ENCODE measurements around the gene GALE.

Gene GALE

DNA sequence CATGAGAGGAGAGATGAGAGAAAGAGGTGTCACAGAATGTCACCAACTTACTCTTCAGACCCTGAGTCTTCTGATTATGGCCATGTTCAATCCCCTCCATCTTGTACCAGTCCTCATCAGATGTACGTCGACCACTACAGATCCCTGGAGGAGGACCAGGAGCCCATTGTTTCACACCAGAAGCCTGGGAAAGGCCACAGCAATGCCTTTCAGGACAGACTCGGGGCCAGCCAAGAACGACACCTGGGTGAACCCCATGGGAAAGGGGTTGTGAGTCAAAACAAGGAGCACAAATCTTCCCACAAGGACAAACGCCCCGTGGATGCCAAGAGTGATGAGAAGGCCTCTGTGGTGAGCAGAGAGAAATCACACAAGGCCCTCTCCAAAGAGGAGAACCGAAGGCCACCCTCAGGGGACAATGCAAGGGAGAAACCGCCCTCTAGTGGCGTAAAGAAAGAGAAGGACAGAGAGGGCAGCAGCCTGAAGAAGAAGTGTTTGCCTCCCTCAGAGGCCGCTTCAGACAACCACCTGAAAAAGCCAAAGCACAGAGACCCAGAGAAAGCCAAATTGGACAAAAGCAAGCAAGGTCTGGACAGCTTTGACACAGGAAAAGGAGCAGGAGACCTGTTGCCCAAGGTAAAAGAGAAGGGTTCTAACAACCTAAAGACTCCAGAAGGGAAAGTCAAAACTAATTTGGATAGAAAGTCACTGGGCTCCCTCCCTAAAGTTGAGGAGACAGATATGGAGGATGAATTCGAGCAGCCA is 49.3 kb downstream of the GALE start:
- DNase-seq (ENCODE audit: low spot score) = peak; percentile 15

DNA sequence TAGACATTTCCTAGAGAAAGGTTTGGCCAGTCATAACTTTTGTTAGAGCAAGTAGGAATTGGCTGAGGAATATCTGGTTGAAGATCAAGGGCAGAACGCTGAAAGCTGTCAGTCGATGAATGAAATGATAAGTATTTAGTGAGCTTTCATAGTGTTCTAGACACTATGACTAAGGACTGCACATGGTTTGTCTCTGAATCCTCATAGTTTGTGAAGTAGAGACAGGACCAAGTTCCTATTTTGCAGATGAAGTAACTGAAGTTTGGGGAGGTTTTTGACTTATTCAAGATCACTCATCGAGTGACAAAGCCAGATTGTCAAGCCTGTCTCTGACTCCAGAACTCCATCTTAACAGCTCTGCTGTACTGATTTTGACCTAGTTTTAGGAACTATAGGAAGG is 52.5 kb downstream of the GALE start:
- DNase-seq (ENCODE audit: low spot score) = no peak

All from CD4-positive, alpha-beta T cell treated with Interleukin-6 at 100 ng/mL for 8 hours (primary cell).